Measurements from ENCODE around the gene HSPA12A.

HSPA12A gene

GRCh38 chr10:116730464-116731260, 11.7 kb downstream of the HSPA12A start:
- no peak for TF ChIP-seq JUND (IDR thresholded peaks at IDR 0.05; ENCODE audit: low read depth)
- no peak for DNase-seq (ENCODE audit: low read depth in 1 of 2, low spot score in 1 of 2)
- in situ Hi-C loops (cut with HindIII; ENCODE audit: low pct_unique_long_range_greater_than_20kb, low sequenced_read_pairs): no loop called here

DNA sequence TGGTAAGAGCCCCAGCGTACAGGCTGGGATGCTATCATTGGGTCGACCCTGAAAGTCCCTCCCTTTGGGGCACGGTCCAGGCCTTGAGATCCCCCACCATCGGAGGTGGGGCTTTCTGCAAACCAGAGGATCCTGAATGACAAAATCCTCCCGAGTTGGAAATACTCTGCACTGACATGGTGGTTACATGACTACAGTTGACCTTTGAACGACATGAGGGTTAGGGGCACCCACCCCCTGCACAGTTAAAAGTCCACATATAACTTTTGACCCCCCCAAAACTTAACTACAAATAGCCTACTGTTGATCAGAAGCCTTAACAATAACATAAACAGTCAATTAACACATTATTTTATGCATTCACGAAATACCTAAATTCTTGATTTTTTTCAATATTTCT, 13.1 kb downstream of the HSPA12A start:
- in situ Hi-C loops (cut with HindIII; ENCODE audit: low pct_unique_long_range_greater_than_20kb, low sequenced_read_pairs): no loop called here
- DNase-seq (ENCODE audit: low read depth in 1 of 2, low spot score in 1 of 2): no peak
- TF ChIP-seq JUND (IDR thresholded peaks at IDR 0.05; ENCODE audit: low read depth): no peak

GRCh38 chr10:116728526-116729096, 13.8 kb downstream of the HSPA12A start:
- DNase-seq (ENCODE audit: low read depth in 1 of 2, low spot score in 1 of 2): no peak
- in situ Hi-C loops (cut with HindIII; ENCODE audit: low pct_unique_long_range_greater_than_20kb, low sequenced_read_pairs): no loop called here
- no peak for TF ChIP-seq JUND (IDR thresholded peaks at IDR 0.05; ENCODE audit: low read depth)

GRCh38 chr10:116723428-116724281, 18.7 kb downstream of the HSPA12A start:
- DNase-seq (ENCODE audit: low read depth in 1 of 2, low spot score in 1 of 2): no peak
- TF ChIP-seq JUND (IDR thresholded peaks at IDR 0.05; ENCODE audit: low read depth): no peak
- in situ Hi-C loops (cut with HindIII; ENCODE audit: low pct_unique_long_range_greater_than_20kb, low sequenced_read_pairs): no loop called here

- no peak for DNase-seq (ENCODE audit: low read depth in 1 of 2, low spot score in 1 of 2)
- in situ Hi-C loops (cut with HindIII; ENCODE audit: low pct_unique_long_range_greater_than_20kb, low sequenced_read_pairs): no loop called here
- no peak for TF ChIP-seq JUND (IDR thresholded peaks at IDR 0.05; ENCODE audit: low read depth)
Observed at GRCh38 chr10:116722736-116723427, 19.5 kb downstream of the HSPA12A start.

DNA sequence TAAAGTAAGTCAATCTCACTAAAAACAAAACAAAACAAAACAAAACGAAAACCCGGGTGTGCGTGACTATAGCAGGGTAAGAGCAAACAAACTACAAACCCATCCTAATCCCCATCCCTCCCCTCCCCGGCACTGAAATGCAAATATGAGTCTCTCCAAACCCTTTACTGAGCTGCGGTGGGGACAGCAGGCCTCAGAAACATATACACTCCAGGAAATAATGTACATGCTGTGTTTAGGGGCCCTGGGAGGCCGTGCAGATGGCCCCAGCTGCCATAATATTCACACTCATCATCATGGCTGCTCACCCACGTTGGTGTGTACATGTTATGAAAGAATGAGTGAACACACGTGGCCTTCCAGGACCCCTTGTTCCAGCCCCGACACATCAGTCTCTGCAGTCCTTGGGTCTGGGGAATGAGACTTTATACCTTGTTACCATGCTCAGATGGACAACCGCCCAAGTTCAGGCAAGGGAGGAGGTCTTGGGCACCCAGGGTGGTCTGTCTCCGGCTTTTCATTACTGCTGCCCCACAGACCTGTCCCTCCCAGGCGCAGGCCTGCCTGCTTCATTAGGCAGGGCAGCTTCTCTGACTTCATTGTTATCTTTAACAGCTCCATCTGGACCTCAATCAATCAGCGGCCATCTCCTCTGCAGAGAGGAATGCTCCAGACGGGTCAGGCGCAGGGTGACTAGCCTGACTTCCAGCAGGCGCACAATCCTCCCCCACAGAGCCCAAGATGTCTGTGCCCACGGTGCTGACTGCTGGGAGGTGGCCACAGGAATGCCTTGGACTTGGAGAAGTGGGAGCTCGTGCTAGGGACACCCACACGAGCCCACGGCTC, 20.6 kb downstream of the HSPA12A start:
- no peak for TF ChIP-seq JUND (IDR thresholded peaks at IDR 0.05; ENCODE audit: low read depth)
- DNase-seq (ENCODE audit: low read depth in 1 of 2, low spot score in 1 of 2): no peak
- in situ Hi-C loops (cut with HindIII; ENCODE audit: low pct_unique_long_range_greater_than_20kb, low sequenced_read_pairs): no loop called here

DNA sequence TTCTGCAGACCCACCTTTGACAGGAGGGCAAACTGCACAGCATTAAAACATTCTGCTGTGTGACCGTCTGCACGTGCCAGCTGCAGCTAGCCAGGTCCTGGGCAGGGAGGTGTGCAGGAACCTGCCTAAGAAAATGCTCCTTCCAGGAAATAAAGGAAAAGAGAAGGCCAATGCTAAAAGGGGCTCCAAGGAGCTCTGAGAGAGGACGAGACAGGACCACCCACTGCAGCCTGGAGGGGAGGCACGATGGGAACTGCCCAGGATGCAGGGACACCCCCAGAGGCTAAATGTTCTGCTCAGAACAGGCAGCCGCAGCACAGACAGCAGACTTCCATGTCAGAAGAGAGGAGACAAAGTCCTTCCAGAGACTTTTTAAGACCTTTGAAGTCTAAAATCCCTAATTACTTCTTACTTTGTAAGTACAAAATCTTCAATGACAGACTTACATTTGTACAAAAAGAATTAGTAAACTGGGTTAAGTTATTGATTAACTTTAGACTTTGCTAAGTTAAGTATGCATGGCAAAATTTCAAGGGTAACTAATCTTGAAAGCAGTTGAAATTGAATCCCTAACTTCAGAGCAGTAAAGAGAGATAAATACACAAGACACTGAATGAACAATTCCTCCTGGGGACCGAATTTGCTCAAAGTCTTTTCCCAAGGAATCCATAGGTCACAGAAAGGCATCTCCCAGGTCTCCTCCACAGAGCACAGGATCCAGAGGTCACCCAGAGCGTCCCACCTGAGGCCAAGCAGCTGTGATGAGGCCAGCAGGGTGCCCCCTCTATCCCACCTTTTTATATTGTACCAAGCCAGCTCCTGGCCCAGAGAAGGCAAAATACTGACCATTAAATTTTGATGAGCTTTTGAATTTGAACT, 21.5 kb downstream of the HSPA12A start:
- no peak for TF ChIP-seq JUND (IDR thresholded peaks at IDR 0.05; ENCODE audit: low read depth)
- in situ Hi-C loops (cut with HindIII; ENCODE audit: low pct_unique_long_range_greater_than_20kb, low sequenced_read_pairs): no loop called here

GRCh38 chr10:116720241-116720643, 22.1 kb downstream of the HSPA12A start:
- DNase-seq (ENCODE audit: low read depth in 1 of 2, low spot score in 1 of 2): no peak
- in situ Hi-C loops (cut with HindIII; ENCODE audit: low pct_unique_long_range_greater_than_20kb, low sequenced_read_pairs): no loop called here
- TF ChIP-seq JUND (IDR thresholded peaks at IDR 0.05; ENCODE audit: low read depth): no peak

More for the DNA sequence above, 21.5 kb downstream of the HSPA12A start:
- DNase-seq (ENCODE audit: low read depth in 1 of 2, low spot score in 1 of 2): no peak

DNA sequence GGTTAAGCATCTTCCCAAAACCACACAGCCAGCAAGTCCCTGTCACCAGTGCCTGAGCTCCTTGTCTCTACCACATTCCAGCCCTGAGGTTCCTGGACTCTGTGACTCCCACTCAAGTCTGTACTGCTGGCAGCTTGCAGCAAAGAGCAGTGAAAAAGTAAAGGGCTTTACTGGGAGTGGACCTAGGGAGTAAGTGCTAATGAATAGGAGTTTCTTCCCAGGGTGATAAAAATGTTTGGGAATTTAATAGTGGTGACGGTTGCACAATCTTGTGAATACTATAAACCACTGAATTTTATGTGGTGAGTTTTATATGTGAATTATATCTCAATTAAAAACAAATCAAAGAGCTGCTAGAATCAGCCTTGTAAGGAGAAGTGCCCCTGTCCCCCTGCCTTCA, 22.6 kb downstream of the HSPA12A start:
- in situ Hi-C loops (cut with HindIII; ENCODE audit: low pct_unique_long_range_greater_than_20kb, low sequenced_read_pairs): no loop called here
- TF ChIP-seq JUND (IDR thresholded peaks at IDR 0.05; ENCODE audit: low read depth): no peak
- DNase-seq (ENCODE audit: low read depth in 1 of 2, low spot score in 1 of 2): no peak

GRCh38 chr10:116718058-116718457, 24.3 kb downstream of the HSPA12A start:
- no peak for DNase-seq (ENCODE audit: low read depth in 1 of 2, low spot score in 1 of 2)
- in situ Hi-C loops (cut with HindIII; ENCODE audit: low pct_unique_long_range_greater_than_20kb, low sequenced_read_pairs): no loop called here
- no peak for TF ChIP-seq JUND (IDR thresholded peaks at IDR 0.05; ENCODE audit: low read depth)

DNA sequence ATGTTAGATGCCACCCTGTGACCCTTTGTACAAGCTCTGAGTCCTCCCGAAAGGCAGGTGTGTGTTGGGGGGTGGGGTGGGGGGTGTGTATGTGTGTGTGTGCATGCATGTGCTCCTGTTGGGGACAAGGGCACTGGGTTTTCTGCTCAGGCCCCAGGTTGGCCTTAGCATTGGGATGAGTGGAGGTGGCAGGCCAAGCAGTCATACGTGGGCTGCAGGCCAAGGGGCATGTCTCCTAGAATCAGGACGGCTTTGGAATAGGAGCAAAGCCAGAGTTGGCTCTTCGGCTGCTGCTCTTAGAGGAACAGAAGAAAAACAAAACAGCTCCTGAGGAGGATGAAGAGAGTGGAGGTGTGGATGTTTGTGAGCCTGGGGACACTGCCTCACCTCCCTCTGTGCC, 26.0 kb downstream of the HSPA12A start:
- DNase-seq (ENCODE audit: low read depth in 1 of 2, low spot score in 1 of 2): no peak
- TF ChIP-seq JUND (IDR thresholded peaks at IDR 0.05; ENCODE audit: low read depth): no peak
- in situ Hi-C loops (cut with HindIII; ENCODE audit: low pct_unique_long_range_greater_than_20kb, low sequenced_read_pairs): no loop called here

All from T47D (cell line).